RWPE1 (cell line): Measurements from ENCODE around the gene CXCL11.
"Not testable (repeated sequence)": the region's sequence is repeated elsewhere in the genome, so short reads cannot be mapped to it uniquely, and the experiment has no call there.

Experiments used
- CTCF ChIA-PET: fragments of 350-600 bp; sonication (Branson Sonifier 250); formaldehyde crosslinking; extraction: SDS; loops from one replicate; lab custom pipeline; 2021; lab: Yijun Ruan, JAX
- POLR2A ChIA-PET: fragments of 400-600 bp; formaldehyde crosslinking; extraction: SDS; loops from one replicate; lab custom pipeline; 2020; ENCODE audit warnings: antibody characterized with exemption; ENCODE audit not compliant: low non-redundant PET; lab: Yijun Ruan, JAX
- DNase-seq: peaks from one replicate; pipeline ENCODE4 v3.0.0; 2012; ENCODE audit warnings: low spot score
- H3K27ac ChIP-seq: fragments of 450-650 bp; 2 replicates; pipeline ENCODE4 v1.5.1; 2017
- CTCF ChIP-seq: fragments of 450-650 bp; conservative IDR thresholded peaks from 2 replicates; pipeline ENCODE4 v1.5.1; 2017; ENCODE audit warnings: low read depth, mild to moderate bottlenecking

The CXCL11 gene

GRCh38 chr4:76042241-76042998 lies 6.5 kb upstream of the CXCL11 start:
- DNase-seq, CTCF ChIA-PET, POLR2A ChIA-PET, H3K27ac ChIP-seq: not testable (repeated sequence)

- ChIA-PET CTCF (interaction anchor here (0.7 kb wide), 1 partner anchor 111 kb away, joined by 3 read pairs; the partner anchor contains the start of gene NUP54), POLR2A (no interaction called here)
- no peak for TF ChIP-seq CTCF
- H3K27ac ChIP-seq, result no peak overlapping the region
- DNase-seq, result no peak
Measured at GRCh38 chr4:76036855-76037254, 985 bp upstream of the CXCL11 start.

GRCh38 chr4:76035141-76035540 lies 729 bp downstream of the CXCL11 start:
- no peak overlapping the region for H3K27ac ChIP-seq
- CTCF ChIA-PET, result interaction anchor here (1.5 kb wide), 1 partner anchor 52 kb away, joined by 7 read pairs; no protein-coding TSS in a partner anchor
- no peak for DNase-seq
- POLR2A ChIA-PET, result no interaction called here
- no peak for TF ChIP-seq CTCF

- POLR2A ChIA-PET, result no interaction called here
- CTCF ChIA-PET, result no interaction called here
- TF ChIP-seq CTCF, result no peak
- no peak overlapping the region for H3K27ac ChIP-seq
- no peak for DNase-seq
Measured at GRCh38 chr4:76029300-76029699, 6.6 kb downstream of the CXCL11 start.

GRCh38 chr4:76028350-76028765 lies 7.5 kb downstream of the CXCL11 start:
- ChIA-PET CTCF (no interaction called here), POLR2A (no interaction called here)
- TF ChIP-seq CTCF, result no peak
- no peak overlapping the region for H3K27ac ChIP-seq
- no peak for DNase-seq

- ChIA-PET CTCF (interaction anchor here (0.6 to 1.0 kb wide), 2 partner anchors 36 to 82 kb away, joined by 3 to 4 read pairs; no protein-coding TSS in a partner anchor), POLR2A (no interaction called here)
- no peak for DNase-seq
- no peak for TF ChIP-seq CTCF
- H3K27ac ChIP-seq, result no peak overlapping the region
Measured at GRCh38 chr4:76024065-76024464, 11.8 kb downstream of the CXCL11 start.

- no peak for TF ChIP-seq CTCF
- DNase-seq, result no peak
- ChIA-PET CTCF (no interaction called here), POLR2A (no interaction called here)
- H3K27ac ChIP-seq, result no peak within 1 kb of the TSS
Measured at GRCh38 chr4:76023389-76023788, 12.5 kb downstream of the CXCL11 start, which contains the start of gene CXCL10. TSS of gene CXCL10 (minus strand) at chr4:76023497. CDS start at chr4:76023431, 66 bp downstream.
